Sciatic nerve (tissue), 2 donors: ENCODE measurements around the gene PRKN. TPM values are rescaled to one million over a fixed set of nuclear protein-coding genes. Genes with fewer than 3 reads are reported as not detected.
A peak's percentile ranks its signal among the peaks of the same experiment; 100 is the strongest.
"Not testable (repeated sequence)": the region's sequence is repeated elsewhere in the genome, so short reads cannot be mapped to it uniquely, and the experiment has no call there.

Experiments used
- ATAC-seq: fragments of 200-7000 bp; cut with Tn5 transposase; one replicate; pipeline ENCODE4 v1.9.1; 2020; ENCODE audit warnings: mild to moderate bottlenecking, moderate library complexity
- DNase-seq: peaks from one replicate; pipeline ENCODE4 v3.0.0-alpha.2; 2020; ENCODE audit warnings: low spot score
- intact Hi-C: fragments of 100-400 bp; cut with DNase I; formaldehyde crosslinking; loops from one replicate; pipeline ENCODE4 v1.14.2; 2022
- total RNA-seq: library from RNA; stranded (reverse); fragmentation: NEBNext Ultra II Directional; extraction: Animal tissue kit (Norgen Biotek cat#: 25700); gene quantifications from one replicate; pipeline ENCODE4 v1.2.1, GENCODE V29; 2021
- donor health status: DM: no; HTN: no; CAD: no.
- donor health status: DM: no; HTN: no; CAD: no.

PRKN gene
- total RNA-seq, 1 donor from 2014 or later: 15.9 TPM

DNA sequence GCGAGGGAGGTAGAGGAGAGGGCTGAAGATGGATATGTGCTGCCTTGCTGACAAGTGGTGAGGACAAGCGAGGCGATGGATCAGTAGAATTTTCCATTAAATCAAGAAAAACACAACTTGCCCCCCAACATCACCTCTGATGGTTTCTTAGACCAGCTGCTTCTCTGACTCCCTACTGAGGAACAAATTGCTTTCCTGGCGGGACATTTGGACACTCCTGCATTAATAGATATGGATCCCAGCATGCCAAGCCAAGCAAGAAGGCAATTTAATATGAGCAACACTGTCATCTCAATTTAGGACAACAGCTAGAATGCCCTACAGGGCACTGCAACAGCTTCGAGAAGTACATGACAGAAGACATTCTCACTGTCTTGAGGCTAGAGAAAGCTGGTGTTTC lies 1205.3 kb downstream of the PRKN start:
- intact Hi-C loops: no loop called here
- no peak for ATAC-seq
- DNase-seq: no peak

GRCh38 chr6:161511447-161512095 lies 1216.0 kb downstream of the PRKN start:
- DNase-seq (no peak), ATAC-seq (no peak)
- intact Hi-C loops: no loop called here

GRCh38 chr6:161508341-161508740 lies 1219.2 kb downstream of the PRKN start:
- DNase-seq: no peak
- no peak for ATAC-seq
- intact Hi-C loops: no loop called here

GRCh38 chr6:161507375-161507774 lies 1220.2 kb downstream of the PRKN start:
- intact Hi-C loops: no loop called here
- DNase-seq: no peak
- ATAC-seq: no peak

DNA sequence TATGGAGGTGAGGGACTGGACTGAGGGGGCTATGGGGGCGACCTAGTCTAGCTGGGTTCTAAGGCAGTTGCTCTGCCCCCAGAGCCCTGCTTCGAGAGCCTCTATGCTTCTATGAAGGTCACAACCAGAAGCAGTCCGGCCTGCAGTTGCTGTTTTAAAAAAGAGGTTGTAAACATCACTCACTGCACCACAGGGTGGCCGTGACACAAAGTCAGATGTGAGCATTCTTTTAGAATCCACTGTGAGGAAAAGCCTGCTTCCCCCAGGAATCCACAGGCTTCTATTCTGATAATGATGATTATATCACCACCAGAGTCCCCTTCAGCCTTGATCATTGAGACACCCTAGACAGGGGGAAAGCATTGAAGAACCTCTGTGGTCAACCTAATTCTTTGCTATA lies 1224.0 kb downstream of the PRKN start:
- DNase-seq (no peak), ATAC-seq (no peak)
- intact Hi-C loops: no loop called here

GRCh38 chr6:161498881-161499280 lies 1228.7 kb downstream of the PRKN start:
- DNase-seq (no peak), ATAC-seq (no peak)
- intact Hi-C loops: no loop called here

DNA sequence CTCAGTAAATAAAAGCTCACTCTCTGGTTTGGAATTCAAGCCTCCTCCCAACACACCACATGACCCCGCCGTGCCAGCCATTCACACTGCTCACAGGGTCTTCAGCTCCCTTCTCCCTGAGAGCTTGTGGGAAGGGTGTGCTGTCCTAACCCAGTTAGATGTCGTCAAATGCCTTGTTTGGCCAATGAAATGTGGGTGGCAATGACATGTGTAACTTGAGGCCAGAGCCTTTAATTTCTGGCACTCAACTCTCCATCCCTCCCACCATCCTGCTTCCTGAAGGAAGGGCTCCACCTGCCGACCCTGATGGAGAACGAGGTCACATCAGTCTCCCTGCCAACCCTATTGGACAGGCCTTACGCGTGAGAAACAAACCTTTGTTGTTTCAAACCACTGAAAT lies 1229.2 kb downstream of the PRKN start:
- ATAC-seq (peak; percentile 42), DNase-seq (no peak)
- intact Hi-C loops: no loop called here

DNA sequence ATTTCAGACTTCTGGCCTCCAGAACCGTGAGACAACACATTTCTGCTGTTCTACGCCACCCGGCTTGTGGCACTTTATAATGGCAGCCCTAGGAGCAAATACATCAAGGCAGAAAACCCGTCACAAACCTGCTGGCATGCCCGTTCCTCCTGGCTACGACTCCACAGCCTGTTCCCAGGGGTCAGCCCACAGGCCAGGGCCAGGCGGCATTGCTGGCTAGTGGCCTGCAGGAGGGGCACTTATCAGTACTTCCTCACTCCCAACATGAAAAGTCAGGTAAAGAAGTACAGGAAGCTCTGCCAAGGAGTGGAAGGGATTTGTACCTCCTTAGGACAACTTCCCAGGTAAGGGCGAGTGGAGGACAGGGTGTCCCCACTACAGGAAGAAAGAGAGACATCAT lies 1230.6 kb downstream of the PRKN start:
- ATAC-seq (no peak), DNase-seq (no peak)
- intact Hi-C loops: no loop called here

DNA sequence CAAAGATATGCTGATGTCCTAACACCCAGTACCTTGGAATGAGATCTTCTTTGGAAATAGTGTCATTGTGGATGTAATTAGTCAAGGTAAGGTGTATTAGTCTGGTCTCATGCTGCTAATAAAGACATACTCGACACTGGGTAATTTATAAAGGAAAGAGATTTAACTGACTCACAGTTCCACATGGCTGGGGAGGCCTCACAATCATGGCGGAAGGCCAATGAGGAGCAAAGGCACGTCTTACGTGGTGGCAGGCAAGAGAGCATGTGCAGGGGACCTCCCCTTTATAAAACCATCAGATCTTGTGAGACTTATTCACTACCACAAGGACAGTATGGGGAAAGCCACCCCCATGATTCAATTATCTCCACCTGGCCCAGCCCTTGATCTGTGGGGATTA lies 1231.3 kb downstream of the PRKN start:
- intact Hi-C loops, DNase-seq, ATAC-seq: not testable (repeated sequence)

DNA sequence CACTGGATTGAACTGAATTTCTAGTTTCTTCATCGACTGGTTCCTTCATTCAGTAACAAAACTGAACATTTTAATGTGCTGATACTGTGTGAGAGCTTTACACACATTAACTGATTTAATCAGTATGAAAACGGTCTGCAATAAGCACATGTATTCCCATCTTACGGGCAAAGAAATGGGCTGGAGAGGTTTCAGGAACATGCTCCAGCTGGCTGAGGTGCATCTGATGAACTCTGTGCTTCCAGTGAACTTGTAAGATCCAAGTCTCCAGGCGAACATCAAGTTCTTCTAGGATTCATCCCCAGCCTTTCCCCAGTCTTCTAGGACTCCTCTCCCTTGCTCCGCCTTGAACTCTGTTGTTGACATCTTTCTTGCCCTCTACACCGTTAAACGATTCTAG lies 1233.0 kb downstream of the PRKN start:
- no peak for ATAC-seq
- no peak for DNase-seq
- intact Hi-C loops: no loop called here

- DNase-seq: no peak
- no peak for ATAC-seq
- intact Hi-C loops: no loop called here
Measured at GRCh38 chr6:161493576-161494118, 1233.9 kb downstream of the PRKN start.

- no peak for ATAC-seq
- intact Hi-C loops: no loop called here
- no peak for DNase-seq
Measured at GRCh38 chr6:161489626-161490306, 1237.8 kb downstream of the PRKN start.

GRCh38 chr6:161487694-161488093 lies 1239.9 kb downstream of the PRKN start:
- intact Hi-C loops: no loop called here
- ATAC-seq (no peak), DNase-seq (no peak)

DNA sequence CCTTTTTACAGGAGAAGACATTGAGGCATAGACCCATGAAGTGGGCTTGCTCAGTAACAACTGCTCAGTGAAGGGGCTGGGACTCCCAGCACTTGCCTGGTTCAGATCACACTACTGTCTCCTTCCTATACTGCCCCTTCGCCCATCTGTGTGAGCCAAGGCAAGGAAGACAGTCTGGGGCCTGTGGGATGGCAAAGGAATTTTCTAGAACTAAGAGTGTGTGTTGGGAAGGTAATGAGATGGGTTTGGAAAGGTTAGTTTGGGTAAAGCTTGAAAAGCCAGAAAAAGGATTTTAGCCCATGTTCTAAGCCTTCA lies 1240.4 kb downstream of the PRKN start:
- DNase-seq: no peak
- intact Hi-C loops: no loop called here
- no peak for ATAC-seq

DNA sequence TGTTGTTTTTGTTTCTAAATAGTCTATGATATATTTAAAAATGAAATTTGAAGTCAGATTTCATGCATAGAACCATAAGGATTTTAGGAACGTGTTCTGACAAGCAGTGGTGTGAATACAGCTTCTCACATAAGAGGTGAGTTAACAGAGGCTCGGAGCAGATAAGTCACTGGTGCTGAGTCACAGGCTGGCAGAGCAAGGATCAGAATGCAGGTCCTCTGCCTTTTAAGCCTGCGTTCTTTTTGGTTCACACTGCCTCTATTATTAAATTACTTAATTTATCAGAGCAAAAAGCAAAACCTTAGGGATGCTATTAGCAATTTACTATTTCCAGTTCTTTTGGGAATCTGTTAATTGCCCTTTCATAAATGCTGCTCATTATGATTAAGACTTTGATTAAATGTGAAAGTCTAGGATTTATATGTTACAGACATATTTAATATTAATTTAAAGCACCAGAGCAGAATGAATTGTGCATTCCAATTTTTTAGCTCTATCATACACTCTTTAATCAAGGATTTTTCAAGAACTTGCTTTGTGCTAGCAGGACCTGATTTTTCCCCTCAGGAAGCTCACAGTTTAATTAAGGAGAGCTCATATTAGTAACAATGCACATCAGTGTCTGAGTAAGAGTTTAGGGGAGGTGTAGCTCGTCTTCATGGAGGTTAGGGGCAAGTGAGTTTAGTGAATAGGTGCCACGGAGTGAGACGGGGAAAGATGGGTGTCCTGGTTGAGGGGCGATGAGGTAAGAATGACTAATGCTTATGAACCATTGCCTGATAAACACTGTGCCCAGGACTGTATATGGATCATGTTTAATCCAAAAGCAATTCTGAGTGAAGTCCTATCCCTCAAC lies 1241.0 kb downstream of the PRKN start:
- DNase-seq: no peak
- no peak for ATAC-seq
- intact Hi-C loops: no loop called here

- ATAC-seq (peak; percentile 87), DNase-seq (no peak)
- intact Hi-C loops: no loop called here
Measured at GRCh38 chr6:161482517-161482858, 1245.1 kb downstream of the PRKN start.

DNA sequence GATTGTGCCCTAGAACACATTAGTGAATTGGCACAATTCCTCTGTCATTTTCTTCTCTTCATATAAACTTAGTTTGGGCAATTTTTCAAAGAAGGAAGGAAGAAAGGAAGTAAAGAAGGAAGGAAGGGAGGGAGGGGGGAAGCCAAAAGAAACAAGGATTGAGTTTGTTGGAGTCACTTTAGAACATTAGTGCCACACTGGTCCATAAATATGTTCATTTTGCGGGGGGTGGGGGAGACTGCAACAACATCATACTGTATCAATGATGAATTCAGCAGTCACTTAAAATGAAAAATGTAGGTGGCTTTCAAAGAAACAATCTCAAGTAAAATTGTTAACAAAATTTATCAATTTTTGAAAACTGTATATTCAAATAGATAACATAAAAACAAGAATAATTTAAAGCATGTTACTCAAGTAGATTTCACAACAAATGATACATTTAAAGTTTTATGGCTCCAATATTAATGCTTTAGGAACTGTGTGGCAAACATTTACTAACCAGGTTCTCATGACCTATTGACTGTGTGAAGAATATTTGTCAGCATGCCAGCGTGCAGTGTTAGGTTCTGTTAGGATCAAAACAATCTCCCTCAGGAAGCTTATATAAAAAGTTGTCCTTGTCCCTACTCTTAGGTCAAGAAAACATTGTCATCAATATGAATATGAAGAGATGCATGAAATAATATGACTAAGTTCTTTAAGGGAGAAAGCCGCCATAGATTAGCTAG lies 1245.6 kb downstream of the PRKN start:
- ATAC-seq: no peak
- no peak for DNase-seq
- intact Hi-C loops: no loop called here

- intact Hi-C loops: no loop called here
- ATAC-seq: no peak
- no peak for DNase-seq
Measured at GRCh38 chr6:161480421-161481155, 1247.0 kb downstream of the PRKN start.

DNA sequence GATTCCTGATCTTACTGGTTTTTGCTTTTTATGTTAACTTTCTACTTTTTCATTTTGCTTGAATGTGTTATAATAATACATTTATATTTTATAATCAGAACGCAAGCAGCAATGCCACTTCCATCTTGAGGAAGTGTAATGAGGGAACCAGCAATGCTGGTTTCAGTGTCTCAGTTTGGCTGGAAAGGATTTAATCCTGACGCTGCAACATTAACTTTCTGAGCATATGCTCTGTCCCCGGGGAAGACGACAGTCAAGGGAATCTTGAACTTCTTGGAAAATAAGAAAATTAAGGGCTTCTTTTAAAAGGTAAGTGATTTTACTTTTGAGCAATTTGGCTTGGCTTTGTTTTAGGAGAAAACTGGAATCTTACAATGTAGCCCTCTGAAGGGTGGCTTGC lies 1248.2 kb downstream of the PRKN start:
- intact Hi-C loops: no loop called here
- DNase-seq (no peak), ATAC-seq (no peak)
